GM12801 (cell line): Measurements from ENCODE around the gene PALLD.

Experiments
- TF ChIP-seq, protein P1 (sequence below): IDR thresholded peaks from one replicate; pipeline ENCODE4 v1.5.1; 2011; ENCODE audit warnings: control low read depth; ENCODE audit not compliant: insufficient read length; ENCODE audit errors: extremely low read depth

Gene PALLD

DNA sequence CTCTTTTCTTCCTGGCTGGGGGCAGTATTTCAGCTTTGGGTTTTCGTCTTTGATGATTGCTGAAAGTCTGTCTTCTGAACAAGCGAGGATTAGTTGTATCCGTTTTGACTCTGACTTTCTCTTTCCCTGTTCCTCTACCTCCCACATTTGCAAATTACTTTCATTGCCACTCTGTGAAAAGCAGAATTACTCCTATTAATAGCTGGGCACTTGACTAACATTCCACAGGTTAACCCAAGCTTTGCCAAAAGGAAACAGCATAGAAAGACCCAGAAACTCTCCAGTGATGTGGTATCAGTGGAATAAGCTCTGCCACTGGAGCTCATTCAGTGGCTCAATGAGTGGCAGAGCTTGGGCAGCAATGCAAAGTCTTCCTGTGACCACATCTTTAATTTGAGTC, 238.9 kb downstream of the PALLD start:
- TF ChIP-seq, protein P1, sequence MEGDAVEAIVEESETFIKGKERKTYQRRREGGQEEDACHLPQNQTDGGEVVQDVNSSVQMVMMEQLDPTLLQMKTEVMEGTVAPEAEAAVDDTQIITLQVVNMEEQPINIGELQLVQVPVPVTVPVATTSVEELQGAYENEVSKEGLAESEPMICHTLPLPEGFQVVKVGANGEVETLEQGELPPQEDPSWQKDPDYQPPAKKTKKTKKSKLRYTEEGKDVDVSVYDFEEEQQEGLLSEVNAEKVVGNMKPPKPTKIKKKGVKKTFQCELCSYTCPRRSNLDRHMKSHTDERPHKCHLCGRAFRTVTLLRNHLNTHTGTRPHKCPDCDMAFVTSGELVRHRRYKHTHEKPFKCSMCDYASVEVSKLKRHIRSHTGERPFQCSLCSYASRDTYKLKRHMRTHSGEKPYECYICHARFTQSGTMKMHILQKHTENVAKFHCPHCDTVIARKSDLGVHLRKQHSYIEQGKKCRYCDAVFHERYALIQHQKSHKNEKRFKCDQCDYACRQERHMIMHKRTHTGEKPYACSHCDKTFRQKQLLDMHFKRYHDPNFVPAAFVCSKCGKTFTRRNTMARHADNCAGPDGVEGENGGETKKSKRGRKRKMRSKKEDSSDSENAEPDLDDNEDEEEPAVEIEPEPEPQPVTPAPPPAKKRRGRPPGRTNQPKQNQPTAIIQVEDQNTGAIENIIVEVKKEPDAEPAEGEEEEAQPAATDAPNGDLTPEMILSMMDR: no peak

DNA sequence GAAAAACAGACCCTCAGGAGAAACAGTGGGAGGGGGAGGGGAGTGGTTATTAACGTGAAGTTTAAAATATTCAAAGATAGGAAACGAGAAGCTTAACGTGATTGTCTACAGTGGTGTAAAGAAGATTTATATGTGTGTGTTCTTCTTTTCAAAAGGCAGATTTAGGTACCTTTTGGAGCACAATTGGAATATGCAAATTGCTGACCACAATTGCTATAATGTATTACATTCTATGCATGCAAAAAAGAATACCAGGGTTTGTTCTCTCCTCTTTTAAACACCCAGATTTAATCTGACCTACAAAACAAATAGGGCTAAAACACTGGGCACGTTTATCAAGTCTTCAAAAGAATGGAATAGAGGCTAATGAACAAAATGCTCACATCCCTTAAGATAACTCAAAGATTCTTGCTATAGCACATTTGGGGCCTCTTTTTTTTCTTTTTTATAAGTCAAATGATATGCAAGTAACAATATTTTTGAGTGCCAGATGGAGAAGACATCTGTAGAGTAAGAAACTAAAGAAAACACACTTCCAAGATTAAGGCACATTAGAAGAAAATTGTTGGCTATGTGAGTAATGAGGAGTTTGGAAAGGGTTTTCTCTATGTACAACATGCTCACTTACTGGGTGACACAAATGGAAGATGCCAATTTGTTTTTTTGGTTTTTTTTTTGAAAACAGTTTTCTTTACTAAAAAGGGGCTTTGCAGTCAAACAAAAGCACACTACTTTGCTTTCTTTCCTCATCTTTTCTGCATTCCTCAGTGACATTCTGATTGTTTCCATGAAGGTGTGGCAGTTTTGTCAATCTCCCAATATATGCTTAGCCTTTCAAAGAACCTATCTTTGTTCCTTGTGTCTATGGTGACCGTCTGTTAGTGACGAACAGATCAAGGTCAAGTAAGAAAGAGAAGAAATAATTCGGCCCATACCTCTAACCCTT, 240.3 kb downstream of the PALLD start:
- TF ChIP-seq, protein P1: no peak

- TF ChIP-seq, protein P1: no peak
Observed at GRCh38 chr4:168737806-168738172, 240.9 kb downstream of the PALLD start.

DNA sequence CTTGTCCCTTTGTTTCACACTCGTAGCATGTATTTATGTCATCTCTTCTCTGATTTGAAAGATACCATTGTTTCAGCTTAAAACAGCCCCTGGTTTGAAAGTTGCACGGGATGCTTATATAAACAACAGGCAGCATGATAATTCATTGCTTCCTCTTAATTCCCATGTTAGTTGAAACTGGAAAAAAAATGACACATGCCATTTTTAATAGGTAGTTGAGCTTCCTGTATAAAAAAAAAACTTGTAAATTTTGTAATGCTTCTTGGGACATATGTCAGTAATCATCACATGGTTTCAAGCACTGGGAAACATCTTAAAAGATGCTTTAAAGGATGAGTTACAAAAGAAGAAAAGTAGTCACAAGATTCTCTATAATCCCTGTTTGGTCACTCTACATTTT, 243.0 kb downstream of the PALLD start:
- TF ChIP-seq, protein P1: no peak

DNA sequence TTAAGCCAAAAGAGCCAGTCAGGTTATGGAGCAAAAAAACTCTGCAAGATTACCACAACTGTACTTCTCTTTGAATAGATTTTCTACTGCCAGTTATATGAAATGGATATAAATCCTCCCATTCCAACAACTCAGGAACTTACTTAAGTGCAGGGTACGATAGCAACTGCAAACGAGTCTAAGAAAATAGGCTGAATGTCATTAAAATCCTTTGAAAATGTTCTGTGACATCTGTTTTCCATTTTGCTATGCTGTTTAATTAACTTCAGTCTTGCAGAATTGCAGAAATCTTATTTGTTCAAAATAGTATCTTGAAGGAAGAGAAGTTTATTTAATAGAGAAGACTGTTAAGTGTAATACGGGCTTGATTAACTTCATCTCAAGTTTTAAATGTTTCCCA, 243.8 kb downstream of the PALLD start:
- TF ChIP-seq, protein P1: no peak

DNA sequence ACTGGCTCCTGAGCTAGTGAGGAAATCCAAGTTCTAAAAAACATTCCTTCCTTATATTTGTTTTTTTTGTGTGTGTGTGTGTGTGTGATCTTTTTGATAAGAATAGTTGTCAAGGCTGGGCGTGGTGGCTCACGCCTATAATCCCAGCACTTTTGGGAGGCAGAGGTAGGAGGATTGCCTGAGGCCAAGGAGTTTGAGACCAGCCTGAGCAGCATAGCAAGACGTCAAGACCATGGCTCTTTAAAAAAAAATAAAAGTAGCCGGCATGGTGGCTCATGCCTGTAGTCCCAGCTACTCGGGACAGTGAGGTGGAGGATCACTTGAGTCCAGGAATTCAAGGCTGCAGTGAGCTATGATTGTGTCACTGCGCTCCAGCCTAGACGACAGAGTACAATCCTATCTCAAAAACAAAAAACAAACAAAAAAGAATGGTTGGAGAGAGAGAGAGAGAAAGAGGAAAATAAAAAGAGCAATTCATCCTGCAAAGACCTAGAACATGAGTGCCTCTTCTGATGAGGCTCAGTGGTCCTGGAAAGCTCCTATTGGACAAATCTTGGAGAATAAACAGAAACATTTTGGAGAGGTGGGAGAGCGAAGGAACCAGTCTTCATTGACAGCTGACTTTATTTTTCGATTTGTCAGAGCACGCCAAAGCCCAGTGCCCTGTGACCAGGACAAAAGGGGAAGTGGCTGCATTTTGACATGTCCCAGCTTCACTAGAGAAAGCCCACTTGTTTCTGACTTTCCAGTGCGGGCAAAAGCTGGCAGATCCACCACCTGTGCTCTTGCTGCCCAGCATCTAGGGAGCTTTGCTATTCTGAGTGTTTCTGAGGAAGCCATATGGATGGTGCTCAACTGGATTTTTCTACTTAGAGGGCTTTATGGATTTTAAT, 244.7 kb downstream of the PALLD start:
- TF ChIP-seq, protein P1: no peak

- TF ChIP-seq, protein P1: no peak
Observed at GRCh38 chr4:168743131-168743530, 246.3 kb downstream of the PALLD start.
